Right renal pelvis (tissue), 4 donors: Measurements from ENCODE around the gene KIF6. TPM values are rescaled to one million over a fixed set of nuclear protein-coding genes. Genes with fewer than 3 reads are reported as not detected.

ENCODE experiments used
- DNase-seq, 4 donors: peaks; one replicate each; pipeline ENCODE4 v3.0.0-alpha.2; 2013; ENCODE audit warnings: low read depth in 4 of 4, low spot score in 3 of 4, missing footprints in 1 of 4
- polyA plus RNA-seq, 4 donors: library from polyadenylated mRNA; unstranded; fragments of 120-200 nt; gene quantifications; one replicate each; pipeline ENCODE4 v1.2.1, GENCODE V29; 2013; ENCODE audit not compliant: insufficient read length in 4 of 4

KIF6 gene
- polyA plus RNA-seq, 4 donors: 3.8 to 4.6 (median 4.0) TPM

GRCh38 chr6:39335780-39336545, 389.2 kb downstream of the KIF6 start:
- DNase-seq: no peak

- no peak for DNase-seq
These were observed 391.4 kb downstream of the KIF6 start for GRCh38 chr6:39333644-39334438.

- DNase-seq: no peak
These were observed 394.7 kb downstream of the KIF6 start for GRCh38 chr6:39330476-39330875.

- no peak for DNase-seq
These were observed 395.2 kb downstream of the KIF6 start for GRCh38 chr6:39330057-39330456.

- no peak for DNase-seq
These were observed 397.1 kb downstream of the KIF6 start for GRCh38 chr6:39328066-39328465.

GRCh38 chr6:39327507-39327906, 397.7 kb downstream of the KIF6 start:
- no peak for DNase-seq

- no peak for DNase-seq
These were observed 402.8 kb downstream of the KIF6 start, which contains the start of gene KCNK16 for GRCh38 chr6:39322306-39322850. Gene KCNK16, minus strand, starts transcription at chr6:39322702. Its CDS starts 162 bp downstream, at chr6:39322540.

GRCh38 chr6:39321761-39322160, 403.4 kb downstream of the KIF6 start:
- no peak for DNase-seq

GRCh38 chr6:39320363-39320984, 404.7 kb downstream of the KIF6 start:
- no peak for DNase-seq

- DNase-seq: no peak
These were observed 405.4 kb downstream of the KIF6 start for GRCh38 chr6:39319621-39320362.

- DNase-seq: no peak
These were observed 408.0 kb downstream of the KIF6 start for GRCh38 chr6:39317256-39317655.

GRCh38 chr6:39314273-39314795, 410.9 kb downstream of the KIF6 start, which contains the start of gene KCNK17:
Gene KCNK17, minus strand, starts transcription at chr6:39314419. Its CDS starts 99 bp downstream, at chr6:39314320.
- no peak for DNase-seq

- no peak for DNase-seq
These were observed 411.5 kb downstream of the KIF6 start for GRCh38 chr6:39313526-39314272.

GRCh38 chr6:39312912-39313525, 412.2 kb downstream of the KIF6 start:
- no peak for DNase-seq

GRCh38 chr6:39310542-39310941, 414.7 kb downstream of the KIF6 start:
- DNase-seq: no peak

- peak; percentile 41 to 55 (median 48) for DNase-seq
These were observed 415.2 kb downstream of the KIF6 start for GRCh38 chr6:39309942-39310531.

GRCh38 chr6:39307462-39307861, 417.7 kb downstream of the KIF6 start:
- DNase-seq: no peak

- DNase-seq: no peak
These were observed 420.3 kb downstream of the KIF6 start for GRCh38 chr6:39304951-39305350.
